ENCODE data around the gene PANX2.

Gene PANX2

GRCh38 chr22:50213263-50213662, 42.7 kb downstream of the PANX2 start:
- DNase-seq (ENCODE audit: low read depth in 2 of 2), result no peak

GRCh38 chr22:50215297-50216054, 44.9 kb downstream of the PANX2 start:
- no peak for DNase-seq (ENCODE audit: low read depth in 2 of 2)

GRCh38 chr22:50216055-50216683, 45.6 kb downstream of the PANX2 start:
- no peak for DNase-seq (ENCODE audit: low read depth in 2 of 2)

GRCh38 chr22:50216684-50217520, 46.4 kb downstream of the PANX2 start:
- DNase-seq (ENCODE audit: low read depth in 2 of 2), result no peak

- DNase-seq (ENCODE audit: low read depth in 2 of 2), result no peak
Observed at GRCh38 chr22:50217543-50218152, 47.1 kb downstream of the PANX2 start.

GRCh38 chr22:50218153-50218995, 47.8 kb downstream of the PANX2 start:
- no peak for DNase-seq (ENCODE audit: low read depth in 2 of 2)

GRCh38 chr22:50218996-50219727, 48.6 kb downstream of the PANX2 start:
- DNase-seq (ENCODE audit: low read depth in 2 of 2), result no peak

- no peak for DNase-seq (ENCODE audit: low read depth in 2 of 2)
Observed at GRCh38 chr22:50219800-50220602, 49.5 kb downstream of the PANX2 start.

- no peak for DNase-seq (ENCODE audit: low read depth in 2 of 2)
Observed at GRCh38 chr22:50220603-50221409, 50.3 kb downstream of the PANX2 start.

GRCh38 chr22:50221410-50222300, 51.1 kb downstream of the PANX2 start:
- no peak for DNase-seq (ENCODE audit: low read depth in 2 of 2)

GRCh38 chr22:50222508-50222907, 52.0 kb downstream of the PANX2 start:
- DNase-seq (ENCODE audit: low read depth in 2 of 2), result no peak

GRCh38 chr22:50224071-50224470, 53.5 kb downstream of the PANX2 start:
- no peak for DNase-seq (ENCODE audit: low read depth in 2 of 2)

- no peak for DNase-seq (ENCODE audit: low read depth in 2 of 2)
Observed at GRCh38 chr22:50225200-50225969, 54.9 kb downstream of the PANX2 start.

GRCh38 chr22:50226063-50226874, 55.7 kb downstream of the PANX2 start:
- DNase-seq (ENCODE audit: low read depth in 2 of 2), result no peak

GRCh38 chr22:50226875-50227165, 56.3 kb downstream of the PANX2 start:
- DNase-seq (ENCODE audit: low read depth in 2 of 2), result no peak

GRCh38 chr22:50227579-50228215, 57.2 kb downstream of the PANX2 start:
- no peak for DNase-seq (ENCODE audit: low read depth in 2 of 2)
